22Rv1 (cell line): ENCODE measurements around the gene SCEL.

Experiments
- CTCF ChIP-seq: fragments of 450-650 bp; IDR thresholded peaks from 2 replicates; pipeline ENCODE4 v1.5.1; 2017; ENCODE audit warnings: mild to moderate bottlenecking
- ZFX ChIP-seq: fragments of 450-650 bp; IDR thresholded peaks from 2 replicates; pipeline ENCODE4 v1.6.1; 2017; ENCODE audit warnings: antibody characterized with exemption, borderline replicate concordance

GRCh38 chr13:77494226-77494625, 41.3 kb upstream of the SCEL start:
- TF ChIP-seq CTCF (no peak), ZFX (no peak)
